ENCODE data around the gene CNTN6. TPM values are rescaled to one million over a fixed set of nuclear protein-coding genes. Genes with fewer than 3 reads are reported as not detected.

CNTN6 gene
- total and polyA plus RNA-seq, 4 experiments from 2014 or later, result not detected

DNA sequence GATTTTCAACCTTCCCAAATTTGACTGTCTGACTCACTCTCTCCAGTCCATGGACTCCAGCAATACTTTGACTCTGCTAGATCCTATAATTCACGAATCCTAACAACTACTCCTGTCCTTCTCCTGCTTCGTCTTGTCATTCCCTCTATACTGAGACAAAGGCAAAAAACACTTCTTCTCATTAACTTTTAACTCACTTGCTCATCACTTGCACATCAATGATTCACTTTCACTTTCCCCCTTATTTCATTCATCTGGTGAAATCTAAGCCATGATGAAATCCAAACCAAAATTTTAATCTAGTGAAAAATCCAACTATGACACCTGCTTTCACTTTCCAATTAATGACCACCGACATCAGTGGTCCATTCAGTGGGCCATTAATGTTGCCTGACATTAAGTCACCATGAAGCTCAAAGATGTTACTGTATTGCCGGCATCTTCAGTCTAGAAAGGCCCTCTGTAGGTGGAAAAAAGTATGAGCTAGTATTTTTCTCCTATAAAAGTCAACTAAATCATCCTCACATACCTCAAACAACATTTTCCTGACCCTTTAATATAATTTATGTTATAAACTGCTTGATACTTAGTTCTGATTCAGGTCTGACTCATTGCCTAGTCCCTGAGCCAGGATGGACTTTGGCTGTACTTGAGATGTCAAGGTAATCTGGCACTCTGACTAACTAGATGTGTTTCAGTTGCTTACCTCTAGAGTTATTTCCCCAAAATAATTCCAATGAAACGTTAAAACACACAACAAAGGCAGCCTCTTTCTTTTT is 158.6 kb downstream of the CNTN6 start:
- Histone ChIP-seq H3K27me3 (ENCODE audit: insufficient read depth, low read length) (no peaks in the 10 kb centered on the region), H3K27ac (ENCODE audit: low read depth, low read length) (no peak overlapping the region), H3K36me3 (ENCODE audit: insufficient read depth, low read length) (no peaks in the 10 kb centered on the region), H3K9me3 (ENCODE audit: control insufficient read depth in 1 of 2, low read length in 2 of 2) (no peaks in the 10 kb centered on the region), H3K4me1 (ENCODE audit: insufficient read depth, low read length) (no peaks in the 10 kb centered on the region), H3K4me3 (ENCODE audit: low read length in 2 of 2) (no peak overlapping the region)
- DNase-seq, result no peak
- intact Hi-C loops (cut with micrococcal nuclease), result no loop called here
- Mint-ChIP-seq H3K9me3 (peaks cover 0 to 13% (median 4%) of the 10 kb centered on the region in 8 donors), H3K36me3 (no peaks in the 10 kb centered on the region), H3K4me1 (no peaks in the 10 kb centered on the region), H3K4me3 (no peak overlapping the region), H3K27me3 (no peaks in the 10 kb centered on the region), H3K27ac (no peak overlapping the region)
- ChIA-PET POLR2A (ENCODE audit: partially characterized antibody) (no interaction called here), CTCF (ENCODE audit: partially characterized antibody) (no interaction called here)

DNA sequence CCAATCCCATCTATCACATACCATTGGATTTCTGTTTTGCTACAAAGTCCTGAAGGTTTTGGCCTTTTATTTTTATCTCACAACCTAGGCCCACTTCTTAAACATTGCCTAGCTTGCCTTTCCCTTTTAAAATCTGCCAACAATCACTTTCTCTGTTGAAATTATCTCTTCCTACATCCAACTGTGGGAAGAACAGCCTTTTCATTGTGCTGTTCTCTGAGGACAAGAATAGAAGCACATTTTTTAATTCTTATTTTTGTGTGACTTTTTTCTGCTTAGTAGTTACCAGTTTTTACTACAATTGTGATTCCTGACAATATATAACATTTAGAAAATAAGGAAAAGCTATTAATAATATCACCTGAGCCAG is 159.2 kb downstream of the CNTN6 start:
- CTCF ChIA-PET (ENCODE audit: partially characterized antibody), result no interaction called here

DNA sequence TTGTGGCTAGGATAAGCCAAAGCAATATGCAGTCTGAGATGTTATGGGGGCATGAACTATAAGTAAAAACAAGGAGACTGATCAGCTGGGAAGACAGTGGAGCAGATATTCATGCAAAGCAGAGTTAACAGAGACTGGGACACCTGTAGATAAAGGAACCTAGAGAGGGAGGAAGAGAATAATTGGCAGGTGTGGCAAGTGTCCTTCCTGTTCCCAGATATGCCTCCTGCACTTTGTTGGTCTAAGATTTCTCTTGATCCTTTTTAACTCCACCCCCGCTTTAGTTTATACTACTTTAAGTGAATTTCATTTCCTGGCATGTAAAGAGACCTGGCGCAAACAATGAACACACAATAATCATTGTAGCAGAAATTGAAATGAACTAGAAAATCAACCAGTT is 169.4 kb downstream of the CNTN6 start:
- intact Hi-C loops (cut with micrococcal nuclease), result no loop called here
- POLR2A ChIA-PET (ENCODE audit: partially characterized antibody), result no interaction called here
- Histone ChIP-seq H3K36me3 (ENCODE audit: insufficient read depth, low read length) (no peaks in the 10 kb centered on the region), H3K4me1 (ENCODE audit: insufficient read depth, low read length) (no peaks in the 10 kb centered on the region), H3K9me3 (ENCODE audit: control insufficient read depth in 1 of 2, low read length in 2 of 2) (peaks cover 0 to 3% of the 10 kb centered on the region in 2 donors), H3K4me3 (ENCODE audit: low read length in 2 of 2) (no peak overlapping the region), H3K27me3 (ENCODE audit: insufficient read depth, low read length) (no peaks in the 10 kb centered on the region), H3K27ac (ENCODE audit: low read depth, low read length) (no peak overlapping the region)
- CTCF ChIA-PET (ENCODE audit: partially characterized antibody), result no interaction called here
- Mint-ChIP-seq H3K36me3 (no peaks in the 10 kb centered on the region), H3K4me1 (no peaks in the 10 kb centered on the region), H3K4me3 (no peak overlapping the region), H3K27me3 (no peaks in the 10 kb centered on the region), H3K9me3 (peaks cover 0 to 12% (median 6%) of the 10 kb centered on the region in 8 donors), H3K27ac (no peak overlapping the region)
- DNase-seq, result no peak

More for the DNA sequence above, 159.2 kb downstream of the CNTN6 start:
- Mint-ChIP-seq H3K36me3 (no peaks in the 10 kb centered on the region), H3K27me3 (no peaks in the 10 kb centered on the region), H3K4me1 (no peaks in the 10 kb centered on the region), H3K4me3 (no peak overlapping the region), H3K9me3 (peaks cover 0 to 13% (median 4%) of the 10 kb centered on the region in 8 donors), H3K27ac (no peak overlapping the region)
- POLR2A ChIA-PET (ENCODE audit: partially characterized antibody), result no interaction called here
- H3K36me3 ChIP-seq (ENCODE audit: insufficient read depth, low read length), result no peaks in the 10 kb centered on the region
- no peak overlapping the region for H3K4me3 ChIP-seq (ENCODE audit: low read length in 2 of 2)
- H3K27ac ChIP-seq (ENCODE audit: low read depth, low read length), result no peak overlapping the region
- DNase-seq, result no peak
- H3K9me3 ChIP-seq (ENCODE audit: control insufficient read depth in 1 of 2, low read length in 2 of 2), result no peaks in the 10 kb centered on the region
- no peaks in the 10 kb centered on the region for H3K4me1 ChIP-seq (ENCODE audit: insufficient read depth, low read length)
- no peaks in the 10 kb centered on the region for H3K27me3 ChIP-seq (ENCODE audit: insufficient read depth, low read length)
- intact Hi-C loops (cut with micrococcal nuclease), result no loop called here

DNA sequence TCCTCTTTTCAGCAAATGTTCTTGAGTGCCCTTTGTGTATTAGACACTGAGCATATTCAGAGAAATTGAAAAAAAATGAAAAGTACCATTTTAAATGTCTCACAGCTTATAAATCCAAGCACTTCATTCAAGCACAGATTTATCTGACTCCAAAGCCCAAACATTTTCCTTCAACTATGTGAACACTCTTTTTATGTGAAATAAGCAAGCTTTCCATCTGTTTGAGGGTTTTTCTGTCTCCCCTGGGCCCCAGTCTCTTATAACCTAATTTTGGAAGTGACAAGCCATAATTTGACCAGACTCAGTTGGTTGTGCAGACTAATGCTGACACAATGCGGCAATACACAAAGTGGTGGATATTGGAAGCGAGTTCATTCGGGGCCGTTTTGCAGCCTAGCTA is 170.3 kb downstream of the CNTN6 start:
- Mint-ChIP-seq H3K4me1 (no peaks in the 10 kb centered on the region), H3K36me3 (no peaks in the 10 kb centered on the region), H3K9me3 (peaks cover 0 to 14% (median 7%) of the 10 kb centered on the region in 8 donors), H3K27ac (no peak overlapping the region), H3K27me3 (no peaks in the 10 kb centered on the region), H3K4me3 (no peak overlapping the region)
- ChIA-PET CTCF (ENCODE audit: partially characterized antibody) (no interaction called here), POLR2A (ENCODE audit: partially characterized antibody) (no interaction called here)
- no peak for DNase-seq
- H3K27ac ChIP-seq (ENCODE audit: low read depth, low read length), result no peak overlapping the region
- no peaks in the 10 kb centered on the region for H3K27me3 ChIP-seq (ENCODE audit: insufficient read depth, low read length)
- intact Hi-C loops (cut with micrococcal nuclease), result no loop called here
- H3K9me3 ChIP-seq (ENCODE audit: control insufficient read depth in 1 of 2, low read length in 2 of 2), result peaks cover 0 to 3% of the 10 kb centered on the region in 2 donors
- H3K36me3 ChIP-seq (ENCODE audit: insufficient read depth, low read length), result no peaks in the 10 kb centered on the region
- H3K4me1 ChIP-seq (ENCODE audit: insufficient read depth, low read length), result no peaks in the 10 kb centered on the region
- no peak overlapping the region for H3K4me3 ChIP-seq (ENCODE audit: low read length in 2 of 2)

DNA sequence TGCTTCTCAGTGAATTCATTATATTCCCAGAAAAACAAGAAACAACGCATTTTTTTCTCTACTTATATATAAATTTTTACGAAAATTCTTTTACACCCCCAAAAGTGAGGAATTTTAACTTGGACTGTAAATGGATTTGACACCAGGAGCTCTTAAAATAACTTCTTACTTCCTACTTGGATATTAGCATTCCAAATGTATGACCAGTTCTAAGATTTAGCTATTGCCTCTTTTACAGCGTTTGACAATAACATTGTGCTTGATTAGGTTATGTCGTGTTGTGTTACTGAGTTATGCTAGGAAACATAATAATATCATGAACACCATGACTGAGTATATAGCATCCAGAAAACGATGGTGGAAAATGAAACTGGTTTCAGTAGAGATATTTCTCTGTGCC is 177.0 kb downstream of the CNTN6 start:
- H3K4me3 ChIP-seq (ENCODE audit: low read length in 2 of 2), result no peak overlapping the region
- CTCF ChIA-PET (ENCODE audit: partially characterized antibody), result no interaction called here
- peaks cover 0 to 27% (median 10%) of the 10 kb centered on the region in 8 donors for H3K9me3 Mint-ChIP-seq
- POLR2A ChIA-PET (ENCODE audit: partially characterized antibody), result no interaction called here
- peaks cover 0 to 3% of the 10 kb centered on the region in 2 donors for H3K9me3 ChIP-seq (ENCODE audit: control insufficient read depth in 1 of 2, low read length in 2 of 2)
- no peaks in the 10 kb centered on the region for H3K27me3 Mint-ChIP-seq
- intact Hi-C loops (cut with micrococcal nuclease), result no loop called here
- H3K27ac Mint-ChIP-seq, result no peak overlapping the region
- no peak overlapping the region for H3K4me3 Mint-ChIP-seq
- H3K36me3 ChIP-seq (ENCODE audit: insufficient read depth, low read length), result no peaks in the 10 kb centered on the region
- H3K36me3 Mint-ChIP-seq, result no peaks in the 10 kb centered on the region
- H3K4me1 Mint-ChIP-seq, result no peaks in the 10 kb centered on the region
- no peaks in the 10 kb centered on the region for H3K27me3 ChIP-seq (ENCODE audit: insufficient read depth, low read length)
- no peak for DNase-seq
- no peak overlapping the region for H3K27ac ChIP-seq (ENCODE audit: low read depth, low read length)
- H3K4me1 ChIP-seq (ENCODE audit: insufficient read depth, low read length), result no peaks in the 10 kb centered on the region

DNA sequence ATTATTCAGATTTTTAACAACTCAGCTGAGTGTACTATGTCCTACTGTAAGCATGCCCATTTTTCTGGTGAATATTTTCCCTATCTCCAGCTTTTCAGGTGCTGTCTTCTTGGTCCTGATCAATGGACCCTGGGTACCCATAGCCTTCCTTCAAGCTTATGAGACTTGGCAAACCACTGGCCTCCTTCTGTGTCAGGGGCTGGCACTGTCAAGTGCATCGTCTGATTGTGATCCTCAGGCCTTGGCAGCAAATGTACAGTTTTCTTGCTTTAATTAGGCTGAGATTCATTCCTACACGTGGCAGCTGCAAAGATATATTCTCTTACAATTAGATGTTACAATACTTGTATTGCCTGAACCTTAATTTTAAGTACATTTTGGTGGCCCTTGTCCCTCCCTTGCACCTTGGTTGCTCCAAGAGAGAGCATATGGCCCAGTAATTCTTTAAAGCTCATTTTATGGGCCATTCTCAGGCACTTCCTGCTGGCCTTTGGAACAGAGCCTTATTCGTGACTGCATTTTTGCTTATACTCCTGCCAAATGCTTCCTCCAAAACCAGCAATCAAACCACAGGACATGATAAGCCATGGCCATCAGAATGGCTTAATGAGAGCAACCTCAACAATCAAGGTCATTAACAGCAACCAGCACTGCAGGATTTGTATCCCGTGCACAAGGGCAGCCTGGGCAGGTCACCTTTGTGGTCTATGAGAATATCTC is 179.9 kb downstream of the CNTN6 start:
- intact Hi-C loops (cut with micrococcal nuclease), result no loop called here
- ChIA-PET CTCF (ENCODE audit: partially characterized antibody) (no interaction called here), POLR2A (ENCODE audit: partially characterized antibody) (no interaction called here)
- Histone ChIP-seq H3K4me1 (ENCODE audit: insufficient read depth, low read length) (no peaks in the 10 kb centered on the region), H3K27me3 (ENCODE audit: insufficient read depth, low read length) (no peaks in the 10 kb centered on the region), H3K36me3 (ENCODE audit: insufficient read depth, low read length) (no peaks in the 10 kb centered on the region), H3K9me3 (ENCODE audit: control insufficient read depth in 1 of 2, low read length in 2 of 2) (no peaks in the 10 kb centered on the region), H3K4me3 (ENCODE audit: low read length in 2 of 2) (no peak overlapping the region), H3K27ac (ENCODE audit: low read depth, low read length) (no peak overlapping the region)
- no peak overlapping the region for H3K27ac Mint-ChIP-seq
- H3K27me3 Mint-ChIP-seq, result no peaks in the 10 kb centered on the region
- no peaks in the 10 kb centered on the region for H3K4me1 Mint-ChIP-seq
- peaks cover 0 to 21% (median 6%) of the 10 kb centered on the region in 8 donors for H3K9me3 Mint-ChIP-seq
- DNase-seq, result no peak
- no peaks in the 10 kb centered on the region for H3K36me3 Mint-ChIP-seq
- no peak overlapping the region for H3K4me3 Mint-ChIP-seq

DNA sequence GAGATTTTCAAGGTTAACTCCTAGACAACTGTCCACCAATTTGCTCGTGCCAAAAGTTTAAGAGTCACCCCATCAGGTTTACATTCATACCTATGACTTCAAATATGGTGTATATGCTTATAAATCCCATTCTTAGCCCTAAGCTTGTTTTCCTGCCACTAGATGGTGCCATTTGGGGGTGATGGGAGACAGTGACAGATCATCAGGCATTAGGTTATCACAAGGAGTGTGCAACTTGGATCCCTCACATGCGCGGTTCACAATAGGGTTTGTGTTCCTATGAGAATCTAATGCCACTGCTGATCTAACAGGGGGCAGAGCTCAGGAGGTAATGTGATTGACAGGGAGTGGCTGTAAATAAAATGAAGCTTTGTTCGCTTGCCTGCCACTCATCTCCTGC is 182.7 kb downstream of the CNTN6 start:
- Mint-ChIP-seq H3K36me3 (no peaks in the 10 kb centered on the region), H3K4me1 (no peaks in the 10 kb centered on the region), H3K4me3 (no peak overlapping the region), H3K27ac (no peak overlapping the region), H3K9me3 (peaks cover 0 to 13% (median 6%) of the 10 kb centered on the region in 8 donors), H3K27me3 (no peaks in the 10 kb centered on the region)
- ChIA-PET POLR2A (ENCODE audit: partially characterized antibody) (no interaction called here), CTCF (ENCODE audit: partially characterized antibody) (no interaction called here)
- Histone ChIP-seq H3K9me3 (ENCODE audit: control insufficient read depth in 1 of 2, low read length in 2 of 2) (no peaks in the 10 kb centered on the region), H3K27me3 (ENCODE audit: insufficient read depth, low read length) (no peaks in the 10 kb centered on the region), H3K4me1 (ENCODE audit: insufficient read depth, low read length) (no peaks in the 10 kb centered on the region), H3K27ac (ENCODE audit: low read depth, low read length) (no peak overlapping the region), H3K36me3 (ENCODE audit: insufficient read depth, low read length) (no peaks in the 10 kb centered on the region), H3K4me3 (ENCODE audit: low read length in 2 of 2) (no peak overlapping the region)
- intact Hi-C loops (cut with micrococcal nuclease), result no loop called here
- DNase-seq, result no peak

Measured in CD4-positive, alpha-beta memory T cell (primary cell).